HL-60/S4 treated with phorbol 12-myristate 13-acetate at 8.2 ng/mL for 4 days and 3 days (cell line): ENCODE data around the gene CYB5RL.

Source experiments
- in situ Hi-C: fragments of 300-500 bp; cut with MboI; formaldehyde crosslinking; loops from 2 replicates; pipeline ENCODE4 v1.15.0; 2022; ENCODE audit warnings: low sequenced_read_pairs

Gene CYB5RL

DNA sequence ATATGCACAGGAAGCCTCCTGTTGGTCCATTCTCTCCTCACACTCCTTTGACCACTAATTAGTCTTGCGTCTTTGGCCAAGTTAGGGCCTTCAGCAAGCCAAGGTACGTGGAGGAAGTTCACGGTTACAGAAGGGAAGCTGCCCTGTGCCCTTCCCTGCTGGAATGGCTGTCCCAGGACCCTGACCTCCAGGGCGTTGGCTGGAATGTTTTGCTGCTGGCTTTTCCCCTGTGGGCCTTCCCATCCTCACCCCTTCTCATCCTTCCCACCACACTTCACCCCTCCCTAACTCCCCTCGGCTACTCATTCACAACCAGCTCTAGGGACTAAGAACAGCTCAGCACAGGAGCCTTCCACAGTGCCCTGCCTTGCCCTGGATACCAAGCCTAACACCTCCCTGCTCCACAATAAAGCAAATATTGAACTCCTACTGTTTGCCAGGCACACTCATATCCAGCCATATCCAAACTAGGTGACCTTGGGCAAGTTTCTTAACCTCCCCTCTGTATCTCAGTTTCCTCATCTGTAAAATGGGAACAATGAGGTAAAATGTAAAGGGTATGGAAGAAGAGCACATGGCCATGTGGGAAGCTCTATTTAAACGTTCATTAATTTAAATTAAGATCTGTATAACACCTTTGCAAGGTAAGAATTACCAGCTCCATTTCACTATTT lies 38.2 kb downstream of the CYB5RL start:
- in situ Hi-C loops, result no loop called here

DNA sequence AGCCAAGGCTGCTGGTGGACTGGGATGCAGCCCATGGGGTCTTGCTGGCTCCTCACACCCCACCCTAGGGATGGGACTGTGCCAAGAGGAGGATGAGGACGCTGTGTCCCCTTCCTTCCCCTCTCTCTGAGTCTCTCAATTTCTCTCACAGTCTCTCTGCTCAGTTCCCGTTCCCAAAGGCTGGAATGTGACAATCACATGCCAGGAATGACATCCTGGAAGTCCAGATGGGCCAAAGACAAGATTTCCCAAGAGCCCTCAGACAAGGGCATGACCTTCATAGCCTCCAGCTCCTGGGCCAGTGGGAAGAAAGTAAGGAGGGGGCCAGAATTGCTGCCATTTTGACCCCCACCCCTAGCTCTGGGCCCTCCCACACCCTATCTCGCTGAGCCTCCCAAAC lies 39.5 kb downstream of the CYB5RL start:
- in situ Hi-C loops, result no loop called here

GRCh38 chr1:54159733-54160316 lies 40.0 kb downstream of the CYB5RL start:
- in situ Hi-C loops, result no loop called here

- in situ Hi-C loops, result no loop called here
These were observed 41.8 kb downstream of the CYB5RL start for GRCh38 chr1:54158071-54158470.

GRCh38 chr1:54157401-54157800 lies 42.4 kb downstream of the CYB5RL start:
- in situ Hi-C loops, result no loop called here

DNA sequence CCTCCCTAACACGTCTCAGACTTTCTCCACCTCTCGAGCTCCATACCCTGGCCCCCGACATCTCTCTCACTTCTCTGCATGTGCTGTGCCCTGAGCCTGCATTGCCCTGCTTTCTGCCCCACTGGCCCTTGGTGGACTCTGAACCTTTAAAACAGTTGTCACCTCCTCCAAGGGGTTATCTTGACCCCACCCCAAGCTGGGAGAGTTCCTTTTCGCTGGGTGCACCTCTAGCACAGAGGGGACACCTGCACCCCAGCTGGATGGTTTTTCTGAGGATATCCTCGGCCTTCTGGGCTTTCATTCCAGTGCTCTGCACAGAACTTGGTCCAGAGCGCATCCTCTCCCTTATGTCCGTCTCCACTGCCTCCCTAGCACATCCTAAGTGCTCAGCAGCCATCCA lies 42.8 kb downstream of the CYB5RL start:
- in situ Hi-C loops, result no loop called here

DNA sequence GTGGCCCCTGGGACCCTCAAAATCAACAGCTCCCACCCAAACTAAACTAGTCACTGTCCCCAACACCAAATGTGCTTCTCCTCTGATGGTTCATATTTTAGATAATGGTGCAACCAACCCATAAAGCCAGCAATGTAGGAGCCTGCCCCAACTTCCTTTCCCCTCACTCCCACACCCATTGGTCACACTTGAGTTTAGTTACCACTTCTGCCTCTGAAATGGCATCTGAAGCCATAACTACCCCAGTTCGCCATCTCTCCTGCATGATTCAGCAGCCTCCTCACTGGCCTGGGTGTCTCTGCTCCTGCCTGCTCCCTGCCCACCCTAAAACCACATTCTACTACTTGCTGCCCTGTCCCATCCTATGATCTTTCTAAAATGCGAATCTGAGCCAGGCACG lies 43.6 kb downstream of the CYB5RL start:
- in situ Hi-C loops, result no loop called here

DNA sequence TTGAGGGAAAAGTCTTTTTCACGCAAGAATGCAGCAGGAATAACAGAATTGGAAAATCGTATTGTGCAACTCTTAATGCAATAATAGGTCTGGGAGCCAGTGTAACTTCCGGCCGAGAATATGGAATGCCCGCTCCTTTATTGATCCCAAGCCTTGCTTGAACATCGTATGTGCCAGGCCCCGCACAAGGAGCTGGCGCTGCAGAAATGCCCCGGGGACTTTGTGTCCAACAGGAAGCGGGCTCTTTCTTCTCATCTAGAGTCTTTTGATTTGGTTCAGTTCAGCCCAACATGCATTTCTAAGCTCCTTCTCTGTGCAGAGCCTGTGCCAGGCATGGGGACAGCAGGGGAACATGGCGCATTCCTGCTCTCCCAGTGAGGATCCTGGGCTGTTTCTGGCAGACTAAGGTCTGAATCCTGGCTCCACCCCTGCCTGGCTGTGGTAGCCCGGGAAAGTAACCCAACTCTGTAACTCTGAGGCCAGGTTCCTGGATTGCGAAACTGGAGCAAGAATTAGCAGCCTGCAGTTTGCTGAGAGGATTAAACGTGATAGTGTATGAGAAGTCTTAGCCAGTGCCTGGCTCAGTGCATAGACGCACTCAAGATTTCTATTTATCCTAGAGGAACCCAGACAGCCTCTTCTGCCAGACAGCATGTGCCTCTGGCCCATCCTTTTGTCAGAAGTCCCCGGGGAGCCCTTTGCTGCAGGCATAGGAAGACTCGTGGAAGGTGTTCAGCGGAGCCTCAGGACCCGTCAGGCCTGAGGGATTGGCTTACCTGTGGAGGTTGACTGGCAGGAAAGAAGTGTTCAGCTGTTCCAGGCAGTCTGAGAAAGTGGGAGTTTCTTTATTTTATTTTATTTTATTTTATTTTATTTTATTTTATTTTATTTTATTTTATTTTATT lies 46.0 kb downstream of the CYB5RL start:
- in situ Hi-C loops, result no loop called here

DNA sequence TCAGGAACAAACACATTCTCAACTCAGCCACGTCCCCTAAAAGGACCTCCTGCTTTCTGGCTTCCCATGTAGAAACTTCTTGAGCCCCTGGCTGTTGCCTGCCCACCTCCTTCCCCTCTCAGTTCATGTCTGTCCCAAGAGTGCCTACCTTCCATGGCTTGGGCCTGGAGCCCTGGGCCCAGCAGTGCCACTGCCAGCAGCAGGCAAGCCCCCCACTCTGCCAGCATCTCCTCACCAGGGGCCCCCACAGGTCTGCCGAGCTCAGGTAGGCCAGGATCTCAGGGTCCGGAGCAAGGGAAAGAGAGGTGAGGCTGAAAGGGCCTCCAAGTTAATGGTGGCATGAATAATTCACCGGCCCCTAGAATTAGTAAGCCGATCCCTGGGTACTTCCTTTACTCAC lies 47.1 kb downstream of the CYB5RL start, which contains the start of gene CDCP2:
TSS of gene CDCP2 (minus strand) at position 305 of the 400 bp plus-strand sequence. CDS start at position 227, 78 bp downstream.
- in situ Hi-C loops, result no loop called here

DNA sequence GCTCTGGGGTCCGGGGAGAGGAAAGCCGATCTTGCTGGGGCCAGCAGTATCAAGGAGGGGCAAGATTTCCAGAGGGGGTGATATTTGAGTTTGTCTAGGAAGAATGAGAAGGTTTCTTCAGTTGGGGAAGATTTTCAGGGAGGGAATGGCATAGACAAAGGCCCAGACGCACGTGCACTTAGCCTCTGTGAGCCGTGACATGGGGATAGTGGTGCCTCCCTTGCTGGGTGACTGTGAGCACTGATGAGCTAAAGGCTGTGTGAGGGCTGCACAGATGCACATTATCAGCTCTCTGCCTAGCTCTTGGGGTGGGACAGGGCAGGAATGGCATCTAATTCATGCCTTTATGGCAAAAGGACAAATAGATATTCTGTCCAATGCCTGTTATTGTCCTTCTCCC lies 48.8 kb downstream of the CYB5RL start:
- in situ Hi-C loops, result no loop called here
